HS-27A (cell line): Measurements from ENCODE around the gene OSBPL9.

Source experiments
- DNase-seq: peaks from one replicate; pipeline ENCODE4 v3.0.0-alpha.2; 2012; ENCODE audit warnings: low read depth, missing footprints

Gene OSBPL9

GRCh38 chr1:51616903-51617708, at the start of gene OSBPL9:
TSS of gene OSBPL9 (plus strand) at chr1:51617092. CDS start at chr1:51617111, 19 bp downstream.
- DNase-seq: peak; percentile 90

- no peak for DNase-seq
Measured at GRCh38 chr1:51567653-51568052, 49.2 kb upstream of the OSBPL9 start.

GRCh38 chr1:51568231-51568935, 48.5 kb upstream of the OSBPL9 start:
- DNase-seq: no peak

- DNase-seq: peak; percentile 67
Measured at GRCh38 chr1:51569284-51570062, 47.4 kb upstream of the OSBPL9 start.

GRCh38 chr1:51570063-51570710, 46.7 kb upstream of the OSBPL9 start:
- DNase-seq: no peak

- DNase-seq: no peak
Measured at GRCh38 chr1:51572365-51572764, 44.5 kb upstream of the OSBPL9 start.

GRCh38 chr1:51574796-51575195, 42.1 kb upstream of the OSBPL9 start:
- no peak for DNase-seq

GRCh38 chr1:51575406-51576084, 41.3 kb upstream of the OSBPL9 start:
- DNase-seq: no peak

- no peak for DNase-seq
Measured at GRCh38 chr1:51576085-51576444, 40.8 kb upstream of the OSBPL9 start.

- DNase-seq: no peak
Measured at GRCh38 chr1:51576923-51577322, 40.0 kb upstream of the OSBPL9 start.

GRCh38 chr1:51578383-51579109, 38.3 kb upstream of the OSBPL9 start:
- no peak for DNase-seq

- DNase-seq: no peak
Measured at GRCh38 chr1:51581238-51581637, 35.7 kb upstream of the OSBPL9 start.

- no peak for DNase-seq
Measured at GRCh38 chr1:51583532-51583931, 33.4 kb upstream of the OSBPL9 start.

- no peak for DNase-seq
Measured at GRCh38 chr1:51584021-51584420, 32.9 kb upstream of the OSBPL9 start.

- DNase-seq: no peak
Measured at GRCh38 chr1:51592711-51593110, 24.2 kb upstream of the OSBPL9 start.

- DNase-seq: no peak
Measured at GRCh38 chr1:51594716-51595115, 22.2 kb upstream of the OSBPL9 start.

GRCh38 chr1:51600529-51600928, 16.4 kb upstream of the OSBPL9 start:
- DNase-seq: no peak

- DNase-seq: no peak
Measured at GRCh38 chr1:51600965-51601364, 15.9 kb upstream of the OSBPL9 start.

- no peak for DNase-seq
Measured at GRCh38 chr1:51605961-51606723, 10.8 kb upstream of the OSBPL9 start.

- DNase-seq: no peak
Measured at GRCh38 chr1:51607681-51608095, 9.2 kb upstream of the OSBPL9 start.
